Camera-type eye (tissue), 1 donor: ENCODE results near the gene PRSS1. TPM values are rescaled to one million over a fixed set of nuclear protein-coding genes. Genes with fewer than 3 reads are reported as not detected.

Experiments
- total RNA-seq: library from RNA; depleted of rRNA; stranded (reverse); fragments of >200 nt; gene quantifications from one replicate; pipeline ENCODE4 v1.2.3, GENCODE V29; 2014

The PRSS1 gene
- not detected for total RNA-seq

GRCh38 chr7:142749218-142749993 lies at the start of gene PRSS1:
TSS of gene PRSS1 (plus strand) at chr7:142749472. CDS start at chr7:142749485, 13 bp downstream.

GRCh38 chr7:142770661-142771352 lies 21.5 kb downstream of the PRSS1 start, which contains the start of gene PRSS2:
TSS of gene PRSS2 (plus strand) at chr7:142770970. CDS start at chr7:142770983, 13 bp downstream.

Other genes starting within 250 kb of the PRSS1 start
- gene PRSS2, start 21.5 kb downstream of the PRSS1 start, total RNA-seq = not detected
- gene EPHB6, start 105.6 kb downstream of the PRSS1 start, total RNA-seq = 17.3 TPM
- gene TRPV6, start 136.3 kb downstream of the PRSS1 start, total RNA-seq = 0.55 TPM
- 0.16 TPM for gene TRPV5, start 184.3 kb downstream of the PRSS1 start, total RNA-seq
- gene LLCFC1, start 190.0 kb downstream of the PRSS1 start, total RNA-seq = not detected
- 5.1 TPM for gene KEL, start 212.9 kb downstream of the PRSS1 start, total RNA-seq